NCI-H1105 (cell line): Measurements from ENCODE around the gene ADAMTS10.
"Not testable (repeated sequence)": the region's sequence is repeated elsewhere in the genome, so short reads cannot be mapped to it uniquely, and the experiment has no call there.

Experiments used
- DNase-seq: peaks from one replicate; lab custom pipeline; 2025; lab: John Stamatoyannopoulos, UW

Gene ADAMTS10

DNA sequence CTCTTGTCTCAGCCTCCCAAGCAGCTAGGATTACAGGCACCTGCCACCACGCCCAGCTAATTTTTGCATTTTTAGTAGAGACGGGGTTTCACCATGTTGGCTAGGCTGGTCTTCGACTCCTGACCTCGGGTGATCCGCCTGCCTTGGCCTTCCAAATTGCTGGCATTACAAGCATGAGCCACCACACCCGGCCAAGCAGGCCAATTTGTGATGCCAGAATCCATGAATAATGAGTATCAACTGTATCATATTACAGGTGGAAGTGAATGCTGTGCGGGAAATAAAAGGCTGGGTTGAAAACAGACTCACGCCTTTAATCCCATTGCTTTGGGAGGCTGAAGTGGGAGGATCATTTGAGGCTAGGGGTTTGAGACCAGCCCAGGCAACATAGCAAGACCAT, 16.3 kb upstream of the ADAMTS10 start:
- DNase-seq = no peak

DNA sequence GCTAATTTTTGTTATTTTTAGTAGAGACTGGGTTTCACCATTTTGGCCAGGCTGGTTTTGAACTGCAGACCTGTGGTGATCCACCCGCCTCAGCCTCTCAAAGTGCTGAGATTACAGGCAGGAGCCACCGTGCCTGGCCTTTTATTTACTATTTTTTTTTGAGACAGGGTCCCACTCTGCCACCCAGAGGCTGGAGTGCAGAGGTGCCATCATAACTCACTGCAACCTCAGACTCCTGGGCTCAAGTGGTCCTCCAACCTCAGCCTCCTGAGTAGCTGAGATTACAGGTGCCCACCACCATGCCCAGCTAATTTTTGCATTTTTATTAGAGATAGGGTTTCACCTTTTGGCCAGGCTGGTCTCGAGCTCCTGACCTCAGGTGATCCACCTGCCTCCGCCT, 12.4 kb upstream of the ADAMTS10 start:
- not testable (repeated sequence) for DNase-seq

DNA sequence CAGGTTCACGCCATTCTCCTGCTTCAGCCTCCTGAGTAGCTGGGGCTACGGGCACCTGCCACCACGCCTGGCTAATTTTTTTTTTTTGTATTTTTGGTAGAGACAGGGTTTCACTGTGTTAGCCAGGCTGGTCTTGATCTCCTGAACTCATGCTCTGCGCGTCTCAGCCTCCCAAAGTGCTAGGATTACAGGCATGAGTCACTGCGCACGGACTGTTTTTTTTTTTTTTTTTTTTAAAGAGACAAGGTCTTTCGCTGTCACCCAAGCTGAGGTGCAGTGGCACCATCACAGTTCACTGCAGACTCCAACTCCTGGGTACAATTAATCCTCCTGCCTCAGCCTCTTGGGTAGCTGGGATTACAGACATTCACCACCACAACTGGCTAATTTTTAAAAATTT, 8.2 kb upstream of the ADAMTS10 start:
- no peak for DNase-seq

DNA sequence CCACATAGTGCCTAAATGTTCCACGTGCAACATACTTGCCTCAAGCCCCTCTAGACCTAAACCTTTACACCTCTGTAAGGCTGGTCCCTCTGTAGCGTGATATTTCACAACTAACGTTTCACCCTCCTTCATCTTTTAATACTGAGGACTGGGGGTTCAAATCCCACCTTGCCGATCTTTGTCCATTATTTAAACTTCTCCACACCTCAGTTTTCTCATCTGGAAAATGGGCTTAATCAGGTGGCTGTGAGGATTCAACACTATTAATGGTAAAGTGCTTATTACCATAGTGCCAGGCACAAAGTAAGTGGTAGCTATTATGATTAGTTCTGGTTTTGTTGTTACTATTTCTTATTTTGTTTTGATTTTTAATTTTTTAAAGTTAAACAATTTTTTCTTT, 7.5 kb upstream of the ADAMTS10 start:
- DNase-seq = no peak

DNA sequence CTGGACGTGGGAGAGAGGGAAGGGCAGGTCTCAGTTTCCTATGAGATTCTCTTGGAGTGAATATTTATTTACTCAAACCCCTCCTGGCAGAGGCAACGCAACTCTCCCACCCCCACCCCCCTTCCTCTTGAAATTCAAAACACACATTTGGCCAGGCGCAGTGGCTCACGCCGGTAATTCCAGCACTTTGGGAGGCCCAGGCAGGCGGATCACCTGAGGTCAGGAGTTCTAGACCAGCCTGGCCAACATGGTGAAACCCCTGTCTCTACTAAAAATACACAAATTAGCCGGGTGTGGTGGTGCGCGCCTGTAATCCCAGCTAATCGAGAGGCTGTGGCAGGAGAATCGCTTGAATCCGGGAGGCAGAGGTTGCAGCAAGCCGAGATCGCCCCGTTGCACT, 6.8 kb upstream of the ADAMTS10 start:
- DNase-seq = not testable (repeated sequence)

DNA sequence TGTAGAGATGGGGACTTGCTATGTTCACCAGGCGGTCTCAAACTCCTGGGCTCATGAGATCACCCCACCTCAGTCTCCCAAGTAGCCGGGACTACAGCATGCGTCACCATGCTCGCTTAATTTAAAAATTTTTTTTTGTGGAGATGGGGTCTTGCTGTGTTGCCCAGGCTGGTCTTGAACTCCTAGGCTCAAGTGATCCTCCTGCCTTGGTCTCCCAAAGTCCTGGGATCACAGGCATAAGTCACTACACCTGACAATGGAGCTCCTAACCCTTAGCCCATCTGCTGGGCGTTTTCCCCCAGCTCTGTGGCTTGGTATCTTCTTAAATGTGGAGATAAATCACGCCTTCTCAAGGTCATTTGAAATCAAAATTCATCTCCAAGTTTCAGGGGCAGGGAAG, 6.3 kb upstream of the ADAMTS10 start:
- no peak for DNase-seq

DNA sequence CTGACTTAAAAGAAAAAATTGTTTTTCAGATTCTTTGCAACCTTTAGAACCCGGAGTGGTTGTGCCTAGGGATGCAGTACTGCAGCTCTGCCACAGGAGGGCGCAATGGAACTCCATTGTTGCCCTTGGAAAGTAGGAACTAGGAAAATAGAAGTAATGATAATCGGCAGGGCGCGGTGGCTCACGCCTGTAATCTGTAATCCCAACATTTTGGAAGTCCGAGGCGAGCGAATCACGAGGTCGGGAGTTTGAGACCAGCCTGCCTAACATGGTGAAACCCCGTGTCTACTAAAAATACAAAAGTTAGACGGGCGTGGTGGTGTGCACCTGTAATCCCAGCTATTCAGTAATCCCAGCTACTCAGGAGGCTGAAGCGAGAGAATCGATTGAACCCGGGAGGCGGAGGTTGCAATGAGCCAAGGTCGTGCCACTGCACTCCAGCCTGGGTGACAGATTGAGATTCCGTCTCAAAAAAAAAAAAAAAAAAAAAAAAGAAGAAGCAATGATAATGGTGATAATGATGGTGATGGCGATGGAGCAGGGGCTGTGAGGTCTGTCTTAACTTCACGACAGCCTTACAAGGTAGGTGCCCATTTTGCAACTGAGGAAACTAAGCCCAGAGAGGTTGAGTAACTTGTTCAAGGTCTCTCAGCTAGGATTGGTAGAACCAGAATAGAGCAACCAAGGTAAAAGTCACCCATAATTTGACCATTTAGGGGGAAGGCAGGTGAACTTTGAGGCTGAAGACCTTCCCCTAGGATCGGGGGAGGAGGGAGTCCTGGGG, 5.5 kb upstream of the ADAMTS10 start:
- no peak for DNase-seq

DNA sequence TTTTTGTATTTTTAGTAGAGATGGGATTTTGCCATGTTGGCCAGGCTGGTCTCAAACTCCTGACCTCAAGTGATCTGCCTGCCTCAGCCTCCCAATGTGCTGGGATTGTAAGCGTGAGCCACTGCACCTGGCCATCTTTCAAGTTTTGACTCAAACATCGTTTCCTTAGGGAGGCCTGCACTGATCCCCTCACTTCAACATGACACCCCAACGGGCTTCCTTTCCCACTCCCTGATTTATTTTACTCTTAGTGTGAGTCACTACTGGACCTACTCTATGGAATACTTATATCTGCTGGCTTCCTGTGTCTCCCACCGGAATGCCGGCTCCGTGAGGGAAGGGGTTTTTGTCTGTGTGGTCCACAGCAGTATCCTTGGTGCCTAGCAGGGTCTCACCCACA, 4.5 kb upstream of the ADAMTS10 start:
- no peak for DNase-seq

DNA sequence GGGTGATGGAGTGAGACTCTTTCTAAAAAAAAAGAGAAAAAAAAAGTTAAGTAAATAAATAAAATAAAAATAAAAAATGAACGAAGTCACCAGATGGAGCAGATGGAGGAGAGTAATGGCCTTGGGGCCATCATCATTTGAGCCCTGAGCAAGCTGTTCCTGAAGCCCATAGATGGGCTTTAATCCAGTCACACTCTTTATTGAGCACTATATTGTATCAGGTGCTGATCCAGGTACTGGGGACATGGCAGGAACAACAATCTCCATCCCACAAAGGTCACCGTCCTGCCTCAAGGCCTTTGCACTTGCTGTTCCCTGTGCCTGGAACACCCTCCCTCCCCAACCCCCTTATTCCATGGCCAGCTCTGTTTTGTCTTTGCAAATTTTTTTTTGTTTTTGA, 3.9 kb upstream of the ADAMTS10 start:
- no peak for DNase-seq

DNA sequence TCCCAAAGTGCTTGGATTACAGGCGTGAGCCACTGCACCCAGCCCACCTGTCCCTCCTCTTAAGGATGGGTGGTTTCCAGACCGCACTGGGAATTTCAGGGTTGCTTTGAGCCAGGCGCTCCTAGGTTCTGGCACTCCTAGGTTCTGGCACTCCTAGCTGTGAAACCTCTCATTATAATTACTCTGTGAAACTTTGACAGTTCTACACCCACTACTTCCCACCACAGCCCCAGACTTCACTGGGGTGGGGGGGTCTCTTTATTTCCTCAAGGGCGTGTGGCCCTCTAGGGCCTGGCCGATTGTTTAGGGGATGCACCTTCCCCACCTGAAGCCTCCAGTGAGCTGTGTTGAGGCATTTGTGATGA, 2.3 kb upstream of the ADAMTS10 start:
- DNase-seq = no peak

DNA sequence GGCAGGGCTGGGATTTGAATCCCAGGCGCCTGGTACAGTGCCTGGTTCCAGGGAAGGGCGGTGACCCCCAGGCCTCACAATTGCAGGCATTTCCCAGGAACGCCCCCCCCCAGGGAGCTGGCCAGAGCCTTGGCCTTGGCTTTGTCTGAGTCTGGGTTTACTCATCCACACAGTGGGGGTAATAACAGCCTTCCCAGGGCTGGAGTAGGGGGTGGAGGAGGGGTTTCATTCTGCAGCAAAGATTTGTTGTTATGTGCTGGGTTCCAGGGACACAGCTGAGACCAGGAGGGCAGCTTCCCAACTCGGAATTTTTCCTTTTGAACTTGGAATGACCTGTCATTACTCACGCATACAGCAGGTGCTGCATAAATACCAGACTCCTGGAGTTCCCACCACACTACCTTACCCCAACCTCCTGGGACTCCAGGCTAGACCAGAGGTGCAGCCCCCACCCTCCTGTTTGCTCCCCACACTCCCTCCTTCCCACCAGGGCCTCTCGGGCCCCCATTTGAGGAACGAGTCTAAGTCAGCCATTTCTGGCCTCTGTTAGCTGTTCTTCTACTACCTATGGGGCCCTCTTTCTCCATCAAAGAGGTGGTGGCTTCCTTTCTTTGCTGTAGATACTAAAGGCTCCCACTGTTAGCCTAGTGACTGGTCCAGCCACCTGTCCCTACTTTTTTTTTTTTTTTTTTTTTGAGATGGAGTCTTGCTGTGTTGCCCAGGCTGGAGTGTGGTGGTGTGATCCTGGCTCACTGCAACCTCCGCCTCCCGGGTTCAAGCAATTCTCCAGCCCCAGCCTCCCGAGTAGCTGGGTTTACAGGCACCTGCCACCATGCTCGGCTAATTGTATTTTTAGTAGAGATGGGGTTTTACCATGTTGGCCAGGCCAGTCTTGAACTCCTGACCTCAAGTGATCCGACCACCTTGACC, 1.6 kb upstream of the ADAMTS10 start:
- no peak for DNase-seq

DNA sequence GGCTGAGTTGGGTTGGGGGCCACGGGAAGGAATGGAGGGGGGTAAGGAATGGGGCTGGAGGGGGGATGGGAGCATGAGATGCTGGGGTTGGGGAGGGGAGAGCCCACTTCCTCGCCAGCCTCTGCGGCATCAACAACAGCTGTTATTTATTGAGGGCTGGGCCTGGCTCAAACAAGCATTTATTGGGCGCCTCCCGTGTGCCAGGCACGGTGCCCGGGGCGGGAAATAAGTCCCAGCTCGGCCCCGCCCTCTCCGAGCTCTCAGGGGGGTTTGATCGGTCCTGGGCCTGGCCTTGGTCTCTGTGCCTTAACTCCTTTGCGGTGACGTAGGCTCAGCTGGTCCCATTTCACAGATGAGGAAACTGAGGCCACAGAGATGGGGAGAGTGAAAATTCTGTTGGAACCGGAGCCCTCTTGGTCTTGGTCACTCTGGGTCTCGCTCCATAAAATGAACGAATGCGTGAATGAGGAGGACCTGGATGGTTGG, 919 bp upstream of the ADAMTS10 start:
- DNase-seq = no peak

DNA sequence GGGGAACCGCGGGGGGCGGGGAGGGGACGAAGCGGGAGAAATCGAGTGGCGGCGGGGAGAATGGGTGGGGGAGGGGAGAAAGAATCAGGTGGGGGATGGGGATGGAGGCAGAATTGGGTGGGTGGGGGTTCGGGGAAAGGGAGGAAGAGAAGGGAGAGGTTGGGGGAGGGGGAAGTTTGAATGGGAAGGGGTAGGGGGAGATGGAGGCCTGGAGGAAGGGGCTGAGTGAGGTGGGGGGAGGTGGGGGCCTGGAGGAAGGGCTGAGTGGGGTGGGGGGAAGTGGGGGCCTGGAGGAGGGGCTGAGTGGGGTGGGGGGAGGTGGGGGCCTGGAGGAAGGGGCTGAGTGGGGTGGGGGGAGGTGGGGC, 403 bp upstream of the ADAMTS10 start:
- DNase-seq = no peak

DNA sequence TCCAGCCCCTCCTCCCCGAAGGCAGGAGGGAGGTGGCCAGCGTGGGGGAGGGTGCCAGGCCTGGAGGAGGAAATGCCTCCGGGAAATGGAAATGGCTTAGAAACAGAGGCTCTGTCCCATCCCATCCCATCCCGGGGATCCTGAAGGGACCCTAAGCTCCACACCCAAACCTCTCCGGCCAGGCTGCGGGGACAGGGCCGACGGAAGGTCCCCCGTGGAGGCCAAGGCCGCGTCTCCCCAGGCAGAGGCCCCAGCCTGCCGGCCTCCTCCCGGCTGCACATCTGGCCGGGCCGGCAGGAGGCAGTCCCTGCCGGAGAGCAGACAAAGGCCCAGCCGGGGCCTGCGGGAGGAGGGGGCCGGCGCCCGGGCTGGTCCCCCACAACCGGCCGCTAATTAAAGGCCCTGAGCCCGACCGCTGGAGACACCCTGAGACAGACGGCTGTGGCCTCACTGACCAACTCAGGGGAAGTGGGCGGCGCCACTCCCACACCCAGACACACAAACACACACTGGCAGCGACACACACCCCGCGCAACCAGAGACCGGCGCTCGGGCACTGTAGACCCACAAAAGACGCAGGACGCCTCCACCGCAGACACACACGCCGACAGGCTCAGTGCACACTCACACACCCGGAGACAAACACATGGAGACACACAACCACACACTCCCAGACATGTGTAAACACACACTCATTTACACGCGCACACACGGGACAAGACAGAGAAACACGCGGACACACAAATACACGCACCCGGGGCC, 1.1 kb downstream of the ADAMTS10 start:
- no peak for DNase-seq

DNA sequence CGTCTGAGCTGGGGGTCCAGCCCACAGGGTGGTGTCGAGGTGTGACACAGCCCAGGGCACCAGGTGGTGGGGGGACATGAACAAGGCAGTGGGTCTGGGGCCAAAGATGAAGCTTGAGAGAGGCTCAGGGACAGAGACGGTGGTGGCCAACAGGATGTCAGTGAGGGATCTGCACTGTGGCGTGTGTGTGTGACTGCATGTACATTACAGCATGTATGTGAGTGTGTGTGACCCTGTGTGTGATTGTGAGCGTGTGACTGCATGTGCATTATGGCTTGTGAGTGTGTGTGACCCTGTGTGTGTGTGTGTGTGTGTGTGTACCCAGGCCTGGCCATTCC, 1.6 kb downstream of the ADAMTS10 start:
- DNase-seq = no peak

DNA sequence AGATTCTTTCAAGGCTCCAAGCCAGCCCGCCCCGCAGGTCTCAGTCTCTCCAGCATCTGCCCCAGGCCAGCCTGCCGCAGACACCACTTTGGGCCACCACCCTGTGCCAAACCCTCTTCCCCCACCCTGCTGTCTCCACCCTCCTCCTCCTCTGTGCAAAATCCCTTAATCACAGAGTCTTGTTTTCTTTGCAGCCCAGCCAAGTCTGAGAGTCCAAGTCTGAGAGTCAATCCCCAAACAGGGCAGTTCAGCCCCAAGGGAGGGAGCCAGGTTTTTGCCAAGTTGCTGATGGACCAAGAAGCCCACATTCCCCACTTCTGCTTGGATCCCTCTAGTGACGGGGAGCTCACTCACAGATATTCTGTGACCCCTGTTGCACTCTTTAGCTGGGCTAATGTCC, 3.1 kb downstream of the ADAMTS10 start:
- DNase-seq = no peak

DNA sequence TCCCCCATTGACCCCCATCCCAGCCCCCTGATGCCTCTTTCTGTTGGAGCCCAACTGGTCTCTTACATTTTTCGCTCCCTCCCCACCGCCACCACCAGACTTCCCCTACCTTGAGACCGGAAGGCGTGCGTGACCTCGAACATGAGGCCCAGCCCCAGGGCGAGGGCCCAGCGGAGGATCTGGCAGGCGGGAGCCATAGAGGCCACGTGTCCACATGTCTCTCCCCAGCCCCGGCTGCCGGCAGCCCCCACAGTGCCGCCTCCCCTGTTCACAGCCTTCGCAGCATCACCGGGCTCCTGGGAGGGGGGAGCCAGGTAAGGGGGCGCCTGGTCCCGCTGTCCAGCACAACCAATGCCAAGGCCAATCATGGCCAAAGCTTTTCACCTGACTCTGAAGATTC, 5.0 kb downstream of the ADAMTS10 start:
- no peak for DNase-seq

DNA sequence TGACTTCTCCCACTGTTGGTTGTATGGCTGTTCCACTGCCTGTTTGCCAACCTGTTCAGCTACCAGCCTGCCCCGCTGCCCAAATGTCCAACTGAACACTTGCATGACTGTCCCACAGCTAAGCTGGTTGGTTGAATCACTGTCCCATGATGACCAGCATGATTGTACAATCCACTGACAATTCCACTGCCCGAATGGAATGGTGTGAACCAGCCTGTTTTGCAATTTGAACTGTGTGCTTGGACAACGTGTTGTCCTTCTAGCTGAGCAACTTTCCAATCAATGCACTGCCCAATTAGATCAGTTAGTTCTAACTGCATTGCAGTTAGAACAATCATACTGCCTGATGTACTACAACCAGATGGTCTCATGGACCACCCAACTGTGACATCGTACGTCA, 8.7 kb downstream of the ADAMTS10 start:
- no peak for DNase-seq

DNA sequence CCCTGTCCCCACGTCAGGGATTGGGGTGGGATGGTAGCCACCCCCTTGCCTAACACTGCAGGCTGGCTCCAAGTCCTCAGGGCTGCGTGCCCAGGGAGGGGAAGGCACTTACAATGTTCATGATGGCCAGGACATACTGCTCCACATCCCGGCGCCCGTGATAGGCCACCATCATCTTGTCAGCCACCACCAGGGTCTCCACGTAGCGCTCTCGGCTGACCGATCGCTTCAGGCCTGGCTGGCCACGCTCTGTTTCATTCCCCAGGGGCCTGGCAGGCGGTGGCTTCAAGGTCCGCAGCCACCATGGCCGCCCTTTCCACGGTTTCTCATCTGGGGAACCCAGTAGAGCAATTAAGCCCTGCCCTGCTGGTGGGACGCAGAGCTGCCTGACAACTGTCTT, 9.7 kb downstream of the ADAMTS10 start:
- DNase-seq = no peak

DNA sequence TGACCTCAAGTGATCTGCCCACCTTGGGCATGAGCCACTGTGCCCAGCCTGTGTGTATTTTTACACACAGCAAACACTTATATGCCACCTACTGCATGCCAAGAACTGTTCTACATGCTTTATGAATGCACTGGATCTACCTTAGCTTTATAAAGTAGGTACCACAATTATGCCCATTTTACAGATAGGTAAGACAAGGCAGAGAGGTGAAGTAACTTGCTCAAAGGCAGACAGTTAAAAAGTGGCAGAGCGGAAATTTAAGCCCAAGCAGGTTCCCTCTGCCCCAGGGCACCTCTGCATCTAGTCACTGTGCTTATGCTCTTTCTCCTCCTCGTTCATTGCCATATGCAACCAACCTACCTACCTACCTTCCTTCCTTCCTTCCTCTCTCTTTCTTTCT, 10.5 kb downstream of the ADAMTS10 start:
- no peak for DNase-seq

DNA sequence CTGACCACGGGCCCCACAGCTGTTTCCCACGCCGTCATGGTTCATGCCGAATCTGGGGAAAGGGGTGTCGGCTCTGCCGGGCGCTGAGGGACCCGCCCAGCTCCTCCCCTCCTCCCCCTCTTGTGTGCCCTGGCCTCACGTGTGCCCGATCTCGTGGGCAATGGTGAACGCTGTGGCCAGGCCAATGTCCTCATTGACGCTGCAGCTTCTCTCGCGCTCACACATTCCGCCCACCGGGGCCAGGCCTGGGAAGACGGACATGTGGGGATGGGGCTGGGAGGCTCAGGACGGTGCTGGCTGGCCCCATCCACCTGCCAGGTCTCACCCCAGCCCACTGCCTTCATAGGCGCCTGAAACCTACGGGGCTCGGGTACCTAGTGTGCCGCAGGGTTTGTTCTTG, 14.3 kb downstream of the ADAMTS10 start:
- DNase-seq = no peak

DNA sequence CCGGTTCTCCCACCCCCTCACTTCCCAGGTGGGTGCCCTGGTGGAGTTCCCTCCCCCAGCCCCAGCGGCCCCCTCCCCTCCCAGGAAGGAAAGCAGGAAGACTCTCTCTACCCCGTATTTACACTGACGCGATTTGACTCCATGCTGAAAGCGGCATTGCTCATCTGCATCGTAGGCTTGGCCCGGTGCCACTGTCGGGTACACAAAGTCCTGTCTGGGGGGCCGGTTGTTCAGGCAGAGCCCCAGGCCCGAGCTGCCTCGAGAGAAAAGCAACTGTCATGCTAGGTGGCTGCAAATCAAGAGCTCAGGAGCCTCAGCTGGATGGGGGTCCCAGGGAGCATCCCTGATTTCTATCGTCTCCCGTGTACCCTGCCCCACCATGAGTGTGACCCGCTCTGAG, 14.9 kb downstream of the ADAMTS10 start:
- DNase-seq = no peak

DNA sequence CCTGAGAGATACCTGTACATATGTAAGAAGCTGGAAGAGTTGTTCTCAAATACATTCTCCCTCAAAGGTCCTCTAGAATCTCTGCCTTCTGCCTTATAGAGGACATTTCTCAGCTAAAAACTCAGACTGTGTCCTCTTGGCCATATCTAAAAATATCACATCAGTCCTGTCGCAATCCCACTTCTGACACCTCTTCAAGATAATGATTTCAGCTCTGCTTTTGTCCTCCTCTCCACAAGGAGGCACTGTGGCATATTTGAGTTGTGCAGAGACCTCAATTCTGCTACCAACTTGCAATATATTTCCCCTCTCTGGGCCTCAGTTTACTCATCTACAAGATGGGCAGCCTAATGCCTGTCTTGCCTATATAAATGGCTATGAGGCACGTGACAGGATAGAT, 16.6 kb downstream of the ADAMTS10 start:
- DNase-seq = no peak
